ENCODE measurements around the gene FHIT.

The FHIT gene

GRCh38 chr3:60399861-60400845 is 851.1 kb downstream of the FHIT start:
- peak; percentile 54 for DNase-seq (ENCODE audit: low spot score)

- DNase-seq (ENCODE audit: low spot score), result no peak
Measured at GRCh38 chr3:60399292-60399691, 852.0 kb downstream of the FHIT start.

- no peak for DNase-seq (ENCODE audit: low spot score)
Measured at GRCh38 chr3:60395173-60395762, 856.0 kb downstream of the FHIT start.

GRCh38 chr3:60393946-60394345 is 857.3 kb downstream of the FHIT start:
- no peak for DNase-seq (ENCODE audit: low spot score)

GRCh38 chr3:60392501-60392900 is 858.8 kb downstream of the FHIT start:
- no peak for DNase-seq (ENCODE audit: low spot score)

- peak; percentile 4 for DNase-seq (ENCODE audit: low spot score)
Measured at GRCh38 chr3:60391292-60391691, 860.0 kb downstream of the FHIT start.

DNA sequence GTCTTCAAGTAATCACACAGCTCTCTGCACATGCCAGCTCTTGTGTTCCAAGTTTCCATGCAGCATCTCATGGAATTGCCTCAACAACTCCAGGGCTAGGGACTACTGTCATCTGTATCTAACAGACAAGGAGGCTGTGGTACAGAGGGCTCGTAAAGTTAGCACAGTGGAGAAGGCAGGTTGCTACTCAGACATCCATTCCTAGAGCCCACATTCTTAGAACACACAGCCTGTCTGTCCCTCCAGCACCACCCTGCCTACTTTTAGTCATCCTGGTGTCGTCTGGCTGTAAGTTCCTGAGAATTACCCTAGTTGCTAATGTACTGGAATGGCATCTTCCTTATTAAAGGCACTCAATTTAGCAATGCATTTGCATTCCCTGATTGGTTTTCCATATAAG is 862.5 kb downstream of the FHIT start:
- DNase-seq (ENCODE audit: low spot score), result no peak

GRCh38 chr3:60386306-60386705 is 864.9 kb downstream of the FHIT start:
- no peak for DNase-seq (ENCODE audit: low spot score)

- peak; percentile 37 for DNase-seq (ENCODE audit: low spot score)
Measured at GRCh38 chr3:60384341-60384740, 866.9 kb downstream of the FHIT start.

DNA sequence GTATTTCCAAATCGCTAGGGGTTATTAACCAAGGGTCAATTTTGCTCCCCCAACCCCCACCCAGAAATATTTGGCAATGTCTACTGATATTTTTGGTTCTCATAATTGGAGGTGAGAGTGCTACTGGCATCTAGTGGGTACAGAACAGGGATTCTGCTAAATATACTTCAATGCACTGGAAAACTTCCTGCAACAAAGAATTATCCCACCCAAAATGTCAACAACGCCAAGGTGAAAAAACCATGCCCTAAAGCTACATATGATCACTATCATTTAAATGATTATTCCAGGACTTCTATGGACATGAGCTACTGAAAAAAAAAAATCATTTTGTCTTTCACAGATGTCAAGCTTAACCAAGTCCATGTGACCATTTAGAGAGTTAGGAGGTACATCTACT is 867.9 kb downstream of the FHIT start:
- DNase-seq (ENCODE audit: low spot score), result no peak

DNA sequence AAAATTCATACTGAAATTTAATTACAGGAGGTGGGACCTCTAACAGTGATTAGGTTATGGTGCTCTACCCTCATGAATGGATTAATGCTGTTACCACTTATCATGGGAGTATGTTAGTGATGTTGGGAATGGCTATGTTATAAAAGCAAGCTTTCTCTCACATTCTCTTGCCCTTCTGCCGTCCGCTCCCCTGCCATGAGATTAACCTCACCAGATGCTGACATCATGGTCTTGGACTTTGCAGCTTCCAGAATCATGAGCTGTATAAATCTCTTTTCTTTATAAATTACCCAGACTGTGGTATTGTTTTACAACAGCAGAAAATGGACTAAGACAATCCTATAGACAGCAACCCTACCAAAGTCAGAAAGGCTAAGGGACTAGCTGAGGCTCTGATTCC is 884.8 kb downstream of the FHIT start:
- no peak for DNase-seq (ENCODE audit: low spot score)

GRCh38 chr3:60365360-60365759 is 885.9 kb downstream of the FHIT start:
- peak; percentile 10 for DNase-seq (ENCODE audit: low spot score)

GRCh38 chr3:60364475-60364874 is 886.8 kb downstream of the FHIT start:
- no peak for DNase-seq (ENCODE audit: low spot score)

- DNase-seq (ENCODE audit: low spot score), result peak; percentile 6
Measured at GRCh38 chr3:60363817-60364216, 887.4 kb downstream of the FHIT start.

- no peak for DNase-seq (ENCODE audit: low spot score)
Measured at GRCh38 chr3:60355825-60356224, 895.4 kb downstream of the FHIT start.

DNA sequence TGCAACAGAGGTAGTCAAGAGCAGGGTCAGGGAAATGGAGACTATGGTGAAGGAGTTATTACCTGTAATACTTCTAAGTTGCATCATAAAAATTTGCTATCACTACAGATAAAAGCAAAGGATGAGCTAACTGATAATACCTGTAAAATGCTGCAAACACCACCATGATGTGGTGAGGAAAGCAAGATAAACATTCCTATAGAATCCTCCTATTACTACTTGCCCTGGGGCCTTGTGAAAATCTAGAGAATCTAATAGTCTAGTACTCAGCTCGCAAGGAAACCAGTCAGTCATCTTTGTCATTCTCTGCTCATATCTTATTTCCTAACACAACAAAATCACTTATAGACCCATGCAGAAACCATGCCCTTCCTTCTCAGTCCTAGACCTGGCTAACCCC is 899.8 kb downstream of the FHIT start:
- no peak for DNase-seq (ENCODE audit: low spot score)

DNA sequence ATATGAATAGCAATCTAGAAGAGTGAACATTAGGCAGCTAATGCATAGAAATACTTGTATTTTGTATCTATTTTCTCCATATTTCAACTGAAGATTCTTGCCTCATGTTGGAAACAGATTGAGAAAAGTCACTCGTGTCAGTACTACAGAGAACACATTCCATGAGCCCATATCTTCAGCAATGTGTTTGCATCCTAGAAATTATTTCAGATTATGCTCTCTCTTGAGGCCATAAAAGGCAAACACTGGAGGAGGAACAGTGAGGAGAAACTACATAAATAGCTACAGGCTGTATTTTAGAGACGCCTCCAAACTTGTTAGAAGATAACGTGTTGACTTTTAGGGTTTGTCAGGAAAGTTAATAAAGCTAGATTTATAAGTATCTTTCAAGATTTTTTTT is 906.9 kb downstream of the FHIT start:
- no peak for DNase-seq (ENCODE audit: low spot score)

- no peak for DNase-seq (ENCODE audit: low spot score)
Measured at GRCh38 chr3:60343831-60344230, 907.4 kb downstream of the FHIT start.

GRCh38 chr3:60339304-60339703 is 911.9 kb downstream of the FHIT start:
- DNase-seq (ENCODE audit: low spot score), result no peak

GRCh38 chr3:60337421-60337820 is 913.8 kb downstream of the FHIT start:
- no peak for DNase-seq (ENCODE audit: low spot score)

GRCh38 chr3:60336061-60336460 is 915.2 kb downstream of the FHIT start:
- no peak for DNase-seq (ENCODE audit: low spot score)

GRCh38 chr3:60333710-60334109 is 917.5 kb downstream of the FHIT start:
- DNase-seq (ENCODE audit: low spot score), result no peak

DNA sequence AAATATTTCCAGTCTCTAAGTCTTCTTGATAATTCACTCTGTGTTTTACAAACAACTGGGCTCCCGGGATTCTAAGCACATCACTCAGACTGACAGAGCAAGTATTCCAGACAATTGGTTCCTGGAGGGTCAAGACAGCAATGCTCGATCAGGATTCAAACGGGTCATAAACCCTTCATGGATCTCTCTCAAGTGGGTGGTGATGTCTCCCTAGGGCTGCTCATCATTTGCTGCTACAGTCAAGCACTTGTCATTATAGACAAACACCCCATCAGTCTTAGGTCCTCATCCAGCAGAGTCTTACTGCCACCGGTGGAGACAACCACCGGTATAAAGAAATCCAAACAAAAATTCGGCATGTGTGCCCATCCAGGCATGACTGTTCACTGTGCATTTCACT is 921.1 kb downstream of the FHIT start:
- DNase-seq (ENCODE audit: low spot score), result no peak
